Right lobe of liver (tissue), 4 donors: ENCODE measurements around the gene SPATA25.

ENCODE experiments used
- CTCF ChIP-seq, 4 donors: fragments of 200-600 bp in 3 of 4; fragments of 450-650 bp in 1 of 4; IDR thresholded peaks; one replicate each; pipeline versions ENCODE4 v1.5.1 to v1.8.0; 2016 to 2022; ENCODE audit warnings: antibody characterized with exemption in 4 of 4, mild to moderate bottlenecking in 2 of 4
- POLR2A ChIP-seq: fragments of 450-650 bp; IDR thresholded peaks from one replicate; pipeline ENCODE4 v1.6.1; 2017; ENCODE audit warnings: antibody characterized with exemption, mild to moderate bottlenecking
- donor health status: DM: no; HTN: no; CAD: no.
- donor health status: DM: no; HTN: no; CAD: no.
- donor health status: DM: no; HTN: yes; CAD: no.

GRCh38 chr20:45887346-45887715 is at the start of gene SPATA25:
- TF ChIP-seq CTCF (IDR thresholded peaks at IDR 0.05) (no peak), POLR2A (no peak)
